Neural cell (in vitro differentiated cells): Measurements from ENCODE around the gene RRP1.

Source experiments
- EP300 ChIP-seq: fragments of 450-650 bp; conservative IDR thresholded peaks from 2 replicates; pipeline ENCODE4 v1.6.1; 2014; ENCODE audit warnings: antibody characterized with exemption, mild to moderate bottlenecking, moderate library complexity; ENCODE audit not compliant: poor library complexity, severe bottlenecking
- TF ChIP-seq, protein P1 (sequence below): fragments of 450-650 bp; IDR thresholded peaks from 2 replicates; pipeline ENCODE4 v1.5.1; 2014; ENCODE audit warnings: antibody characterized with exemption, mild to moderate bottlenecking, moderate library complexity; ENCODE audit not compliant: poor library complexity, severe bottlenecking

DNA sequence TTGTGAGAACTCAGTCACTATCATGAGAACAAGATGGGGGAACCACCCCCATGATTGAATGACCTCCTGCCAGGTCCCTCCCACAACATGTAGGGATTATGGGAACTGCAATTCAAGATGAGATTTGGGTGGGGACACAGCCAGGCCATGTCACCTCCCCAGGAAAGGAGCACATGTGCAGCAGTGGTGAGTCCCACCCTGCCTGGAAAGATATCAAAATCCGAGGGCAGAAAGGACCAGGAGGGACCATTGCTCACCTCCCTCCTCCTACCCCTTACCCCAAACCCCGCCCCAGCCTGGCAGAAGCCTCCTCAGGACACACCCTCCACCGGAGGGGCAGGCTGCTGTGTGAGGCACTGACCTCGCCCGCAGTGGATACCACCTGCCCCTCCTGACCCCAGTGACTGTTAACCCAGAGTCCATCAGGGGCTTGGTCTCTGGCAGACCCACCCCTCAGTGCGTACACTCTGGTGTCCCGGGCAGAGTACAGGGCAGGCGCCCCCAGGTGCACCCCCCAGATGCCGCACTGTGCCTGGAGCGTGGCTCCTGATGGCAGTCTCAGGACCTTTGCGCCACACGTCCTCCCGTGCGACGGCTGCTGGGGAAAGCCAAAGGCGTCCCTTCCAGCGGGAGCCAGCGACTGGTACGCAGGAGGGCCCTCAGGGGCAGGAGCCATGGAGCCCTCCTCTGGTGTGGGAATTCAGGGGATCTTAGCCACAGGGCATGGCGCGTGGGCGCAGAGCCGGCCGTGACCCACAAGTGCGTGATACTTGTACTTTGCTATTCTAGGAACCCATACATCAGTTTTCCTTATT lies 49.5 kb upstream of the RRP1 start:
- TF ChIP-seq EP300: no peak
- TF ChIP-seq, protein P1, sequence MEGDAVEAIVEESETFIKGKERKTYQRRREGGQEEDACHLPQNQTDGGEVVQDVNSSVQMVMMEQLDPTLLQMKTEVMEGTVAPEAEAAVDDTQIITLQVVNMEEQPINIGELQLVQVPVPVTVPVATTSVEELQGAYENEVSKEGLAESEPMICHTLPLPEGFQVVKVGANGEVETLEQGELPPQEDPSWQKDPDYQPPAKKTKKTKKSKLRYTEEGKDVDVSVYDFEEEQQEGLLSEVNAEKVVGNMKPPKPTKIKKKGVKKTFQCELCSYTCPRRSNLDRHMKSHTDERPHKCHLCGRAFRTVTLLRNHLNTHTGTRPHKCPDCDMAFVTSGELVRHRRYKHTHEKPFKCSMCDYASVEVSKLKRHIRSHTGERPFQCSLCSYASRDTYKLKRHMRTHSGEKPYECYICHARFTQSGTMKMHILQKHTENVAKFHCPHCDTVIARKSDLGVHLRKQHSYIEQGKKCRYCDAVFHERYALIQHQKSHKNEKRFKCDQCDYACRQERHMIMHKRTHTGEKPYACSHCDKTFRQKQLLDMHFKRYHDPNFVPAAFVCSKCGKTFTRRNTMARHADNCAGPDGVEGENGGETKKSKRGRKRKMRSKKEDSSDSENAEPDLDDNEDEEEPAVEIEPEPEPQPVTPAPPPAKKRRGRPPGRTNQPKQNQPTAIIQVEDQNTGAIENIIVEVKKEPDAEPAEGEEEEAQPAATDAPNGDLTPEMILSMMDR: no peak
